K562 (cell line): ENCODE data around the gene XPNPEP1. TPM values are rescaled to one million over a fixed set of nuclear protein-coding genes. Genes with fewer than 3 reads are reported as not detected.

Experiments used
- ATAC-seq: fragments of 200-7000 bp; cut with Tn5 transposase; 3 replicates; pipeline ENCODE4 v1.9.1; 2020; ENCODE audit warnings: moderate library complexity
- BruUV-seq: library from RNA; stranded (reverse); fragments of 400-500 nt; replicated peaks from 2 replicates; lab custom pipeline; 2021; lab: Mats Ljungman, UMichigan
- CTCF ChIA-PET: fragments of 300-600 bp; formaldehyde crosslinking; extraction: SDS; loops from one replicate; lab custom pipeline; 2021; ENCODE audit warnings: low intra/inter-chr PET ratio; lab: Yijun Ruan, JAX
- POLR2A ChIA-PET: fragments of 300-600, 350-650 bp; sonication (Branson Sonifier 250); formaldehyde crosslinking; extraction: SDS; loops from one replicate; lab custom pipeline; 2021; ENCODE audit warnings: antibody characterized with exemption, inconsistent platforms; lab: Yijun Ruan, JAX
- DNase-seq, 4 experiments: peaks; one replicate each; pipeline versions ENCODE4 v3.0.0 to v3.0.0-alpha.2; 2011 to 2018; ENCODE audit warnings: low spot score in 3 of 4, mixed read lengths in 3 of 4; ENCODE audit errors: extremely low read depth in 1 of 4
- FAIRE-seq: peaks from 2 replicates; lab custom pipeline; 2011; peaks lifted over from hg19 to GRCh38; lab: Jason Lieb, UNC
- H2AFZ ChIP-seq: 2 replicates; pipeline ENCODE4 v1.6.0; 2011; ENCODE audit warnings: low read depth, low read length, control low read depth, inconsistent platforms
- H3K27ac ChIP-seq: fragments of 200-600 bp; 3 replicates; pipeline ENCODE4 v1.8.0; 2011; ENCODE audit warnings: low read depth, mild to moderate bottlenecking, control low read depth, inconsistent platforms, low read length, moderate library complexity, mixed read lengths; ENCODE audit errors: extremely low read depth
- H3K27me3 ChIP-seq, 2 experiments: fragments of 300-600 bp in 1 of 2; 2 replicates in 1 of 2; 3 replicates in 1 of 2; pipeline versions ENCODE4 v1.6.0 to v1.8.0; 2011; ENCODE audit warnings: inconsistent platforms in 2 of 2, low read length in 2 of 2, mild to moderate bottlenecking in 1 of 2, mixed read lengths in 1 of 2, moderate library complexity in 1 of 2; ENCODE audit not compliant: control insufficient read depth in 2 of 2, insufficient read depth in 2 of 2
- H3K36me3 ChIP-seq: fragments of 300-600 bp; 3 replicates; pipeline ENCODE4 v1.8.0; 2011; ENCODE audit warnings: mild to moderate bottlenecking, low read length, inconsistent platforms; ENCODE audit not compliant: control insufficient read depth, insufficient read depth
- H3K4me1 ChIP-seq, 2 experiments: fragments of 200-600 bp in 1 of 2; replicated peaks in 1 of 2; 2 replicates in 1 of 2; 3 replicates in 1 of 2; pipeline versions ENCODE4 v1.5.1 to v1.8.0; 2011; ENCODE audit warnings: inconsistent platforms in 2 of 2, low read length in 2 of 2, mild to moderate bottlenecking in 1 of 2, mixed read lengths in 1 of 2, moderate library complexity in 1 of 2; ENCODE audit not compliant: control insufficient read depth in 2 of 2, insufficient read depth in 2 of 2
- H3K4me2 ChIP-seq: 2 replicates; pipeline ENCODE4 v1.6.1; 2011; ENCODE audit warnings: low read length, control low read depth, inconsistent platforms, mixed read lengths; ENCODE audit not compliant: insufficient read depth
- H3K4me3 ChIP-seq: fragments of 200-600 bp; sonication (generic), shearing (Covaris generic); 2 replicates; pipeline ENCODE4 v1.5.1; 2016; ENCODE audit warnings: control low read depth, inconsistent platforms
- H3K79me2 ChIP-seq: fragments of 200-600 bp; 3 replicates; pipeline ENCODE4 v1.8.0; 2011; ENCODE audit warnings: low read length, inconsistent platforms; ENCODE audit not compliant: control insufficient read depth, insufficient read depth
- H3K9ac ChIP-seq, 2 experiments: 2 replicates each; pipeline versions ENCODE4 v1.6.0 to v1.6.1; 2011; ENCODE audit warnings: low read depth in 2 of 2, low read length in 2 of 2, control low read depth in 1 of 2, inconsistent platforms in 1 of 2, mild to moderate bottlenecking in 1 of 2, mixed read lengths in 1 of 2; ENCODE audit not compliant: insufficient read depth in 1 of 2
- H3K9me1 ChIP-seq: one replicate; pipeline ENCODE4 v1.6.0; 2011; ENCODE audit warnings: inconsistent platforms, mild to moderate bottlenecking, low read length, moderate library complexity; ENCODE audit not compliant: control insufficient read depth, insufficient read depth
- H3K9me3 ChIP-seq: replicated peaks from 2 replicates; pipeline ENCODE4 v1.5.1; 2011; ENCODE audit warnings: low read depth, low read length, inconsistent platforms; ENCODE audit not compliant: control insufficient read depth, insufficient read depth
- H4K20me1 ChIP-seq: replicated peaks from 2 replicates; pipeline ENCODE4 v1.6.1; 2011; ENCODE audit warnings: low read length, inconsistent platforms, mixed read lengths; ENCODE audit not compliant: control insufficient read depth, insufficient read depth
- HCFC1 ChIP-seq: IDR thresholded peaks from 2 replicates; pipeline ENCODE4 v1.6.1; 2012; ENCODE audit warnings: low read depth, low read length, improper control_type of control experiment
- HLTF ChIP-seq: fragments of 450-650 bp; IDR thresholded peaks from 2 replicates; pipeline ENCODE4 v1.6.1; 2016
- KLF1 ChIP-seq: fragments of 450-650 bp; IDR thresholded peaks from 2 replicates; pipeline ENCODE4 v1.6.1; 2016; ENCODE audit warnings: missing genetic modification characterization, missing compliant biosample characterization
- MAFG ChIP-seq: fragments of 450-650 bp; conservative IDR thresholded peaks from 2 replicates; pipeline ENCODE4 v1.6.1; 2016; ENCODE audit warnings: missing genetic modification characterization, missing compliant biosample characterization
- MIER1 ChIP-seq: fragments of 450-650 bp; IDR thresholded peaks from 2 replicates; pipeline ENCODE4 v1.6.1; 2016; ENCODE audit warnings: antibody characterized with exemption, mild to moderate bottlenecking, low read depth
- NR1H2 ChIP-seq: sonication (generic); formaldehyde crosslinking; IDR thresholded peaks from 2 replicates; pipeline ENCODE4 v1.4.0; 2020; ENCODE audit warnings: mild to moderate bottlenecking, missing genetic modification reagents
- PHB2 ChIP-seq: fragments of 450-650 bp; IDR thresholded peaks from 2 replicates; pipeline ENCODE4 v1.6.1; 2017; ENCODE audit warnings: low read depth
- POLR2G ChIP-seq: fragments of 200-400 bp; formaldehyde crosslinking; IDR thresholded peaks from 2 replicates; pipeline ENCODE4 v1.6.1; 2017; ENCODE audit warnings: low read depth, mild to moderate bottlenecking, antibody characterized with exemption, low read length, moderate library complexity
- RERE ChIP-seq: sonication (generic); formaldehyde crosslinking; IDR thresholded peaks from 2 replicates; pipeline ENCODE4 v1.8.0; 2023; ENCODE audit warnings: missing genetic modification reagents, mild to moderate bottlenecking, borderline replicate concordance
- SRSF9 ChIP-seq: fragments of 200-400 bp; formaldehyde crosslinking; IDR thresholded peaks from 2 replicates; pipeline ENCODE4 v1.6.1; 2017; ENCODE audit warnings: low read depth, low read length, borderline replicate concordance
- STAG1 ChIP-seq: sonication (generic); formaldehyde crosslinking; IDR thresholded peaks from 2 replicates; pipeline ENCODE4 v1.5.0; 2020; ENCODE audit warnings: missing genetic modification reagents, borderline replicate concordance
- ZNF165 ChIP-seq: fragments of 250-450 bp; sonication (Bioruptor Pico); IDR thresholded peaks from 2 replicates; pipeline ENCODE4 v1.4.0; 2020; ENCODE audit warnings: borderline replicate concordance
- WGBS: fragments of 100-300 bp; shearing (Covaris generic); methylation state at CpG from one replicate; pipeline ENCODE4 v1.1.6; 2016; ENCODE audit warnings: low coverage, mixed read lengths; ENCODE audit not compliant: insufficient coverage; ENCODE audit errors: missing lambda C conversion rate; 5-methylcytosine and 5-hydroxymethylcytosine counted together
- in situ Hi-C: fragments of 300-500 bp; cut with MboI; formaldehyde crosslinking; loops from 4 replicates; pipeline ENCODE4 v1.15.0; 2018; ENCODE audit warnings: inconsistent platforms, mixed read lengths
- intact Hi-C: fragments of 100-400 bp; cut with micrococcal nuclease; formaldehyde crosslinking; loops from 2 replicates; pipeline ENCODE4 v1.14.2; 2022
- polyA plus RNA-seq, 8 experiments: library from polyadenylated mRNA; depleted of rRNA in 4 of 8; stranded (reverse) in 5 of 8; unstranded in 3 of 8; fragments of >200 nt; fragmentation: Nextera tagmentation in 2 of 8; fragmentation: Illumina TruSeq in 1 of 8; extraction: Ambion mirVana in 2 of 8; extraction: Trizol in 1 of 8; gene quantifications; 2 replicates each; pipeline versions ENCODE4 v1.2.1 to v1.2.3, GENCODE V29; 2011 to 2014; ENCODE audit warnings: inconsistent platforms in 1 of 8, missing spikeins in 1 of 8
- total RNA-seq, 7 experiments: library from RNA; depleted of rRNA in 6 of 7; stranded (reverse); fragments of >200 nt in 6 of 7; fragmentation: Illumina TruSeq in 2 of 7; extraction: Trizol in 2 of 7; gene quantifications; 2 replicates each; pipeline versions ENCODE4 v1.2.1 to v1.2.3, GENCODE V29; 2011 to 2021; ENCODE audit warnings: low replicate concordance in 1 of 7

XPNPEP1 gene
- total and polyA plus RNA-seq, 9 of the 15 experiments (the other 6 are each of a cell fraction or from before 2014, with no cell fraction given): 24.2 to 93.5 (median 40.1) TPM

DNA sequence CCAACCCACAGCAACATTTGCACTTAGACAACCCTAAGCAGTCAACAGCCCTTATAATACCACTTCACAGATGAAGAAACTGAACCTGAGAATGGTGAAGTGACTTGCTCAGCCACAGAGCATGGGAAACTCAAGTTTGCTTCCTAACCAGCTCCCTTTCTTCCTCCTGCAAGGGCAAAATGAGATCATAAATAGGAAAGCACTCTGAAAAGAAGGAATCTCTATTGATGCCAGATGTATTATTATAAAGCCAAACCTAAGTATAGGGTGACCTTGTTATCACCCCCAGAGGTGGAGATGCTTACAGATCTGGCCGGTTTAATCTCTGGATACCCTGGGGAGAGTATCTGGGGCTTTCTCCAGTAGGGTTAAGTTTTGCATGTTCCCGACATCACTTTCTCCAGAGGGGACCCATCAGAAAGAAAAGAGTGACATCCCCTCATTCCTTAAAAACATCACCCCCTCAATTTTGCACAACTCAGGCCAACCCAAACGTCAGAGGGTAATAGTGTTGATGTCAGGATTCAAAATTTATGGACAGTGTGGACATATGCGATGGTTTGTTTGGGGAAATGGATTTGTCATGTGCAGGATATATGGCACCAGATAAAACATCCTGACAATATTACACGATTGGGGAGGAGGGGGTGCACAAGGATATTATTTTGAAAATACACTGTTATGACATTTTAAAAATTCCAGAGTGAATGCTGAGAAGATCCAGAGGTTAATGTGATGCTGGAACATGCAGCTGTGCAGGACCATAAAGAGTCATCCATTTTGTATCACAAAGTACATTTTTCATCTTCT is 24.0 kb upstream of the XPNPEP1 start (continued):
- TF ChIP-seq MIER1: no peak
- TF ChIP-seq ZNF165: no peak
- TF ChIP-seq HCFC1: no peak
- TF ChIP-seq POLR2G: no peak
- TF ChIP-seq NR1H2 (CRISPR knock-in tag): no peak
- no peak for TF ChIP-seq SRSF9
- TF ChIP-seq HLTF: no peak
- no peak for TF ChIP-seq MAFG

DNA sequence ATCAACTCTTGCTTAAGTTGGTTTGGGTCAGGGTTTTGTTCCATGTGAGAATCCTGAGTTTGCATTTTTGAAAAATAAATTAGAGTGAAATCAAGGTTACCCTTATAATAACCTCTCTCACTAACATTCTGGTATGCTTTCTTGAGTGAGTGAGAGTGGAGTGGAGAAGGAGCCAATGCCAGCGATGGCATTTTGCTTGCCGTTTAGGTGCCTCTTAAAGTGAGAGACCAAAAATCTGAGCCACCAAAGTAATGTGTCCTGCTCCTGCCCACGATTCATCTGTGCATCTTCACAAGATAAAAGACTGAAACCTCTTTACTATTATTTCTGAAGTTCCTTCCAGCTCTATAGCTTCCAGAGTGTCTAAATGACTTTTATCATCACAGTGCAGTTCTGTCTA is 23.4 kb upstream of the XPNPEP1 start:
- 6% methylated on average over 3 of the region's 3 CpGs for WGBS
- no peak for DNase-seq
- Histone ChIP-seq H3K9me1 (no peaks in the 10 kb centered on the region), H4K20me1 (no peaks in the 10 kb centered on the region), H3K4me2 (no peak overlapping the region), H2AFZ (no peak overlapping the region), H3K27me3 (no peaks in the 10 kb centered on the region; a peak in 1 of 5 replicates), H3K79me2 (no peaks in the 10 kb centered on the region), H3K4me1 (peaks cover 0 to under 1% of the 10 kb centered on the region in 2 experiments; a peak in 3 of 5 replicates), H3K9me3 (no peaks in the 10 kb centered on the region), H3K36me3 (no peaks in the 10 kb centered on the region), H3K4me3 (no peak overlapping the region), H3K27ac (no peak overlapping the region), H3K9ac (no peak overlapping the region)
- no TSS peak for BruUV-seq
- TF ChIP-seq KLF1 (tag) (no peak), RERE (CRISPR knock-in tag) (no peak), PHB2 (no peak), STAG1 (CRISPR knock-in tag) (no peak)
- intact Hi-C loops: no loop called here
- no peak for FAIRE-seq
- no peak for ATAC-seq
- POLR2A ChIA-PET: no interaction called here
- in situ Hi-C loops: no loop called here
- CTCF ChIA-PET: no interaction called here
